K562 (cell line): ENCODE measurements around the gene MAD2L1BP. TPM values are rescaled to one million over a fixed set of nuclear protein-coding genes. Genes with fewer than 3 reads are reported as not detected.

ENCODE experiments used
- ATAC-seq: fragments of 200-7000 bp; cut with Tn5 transposase; 3 replicates; pipeline ENCODE4 v1.9.1; 2020; ENCODE audit warnings: moderate library complexity
- BruUV-seq: library from RNA; stranded (reverse); fragments of 400-500 nt; replicated peaks from 2 replicates; lab custom pipeline; 2021; lab: Mats Ljungman, UMichigan
- CTCF ChIA-PET: fragments of 300-600 bp; formaldehyde crosslinking; extraction: SDS; loops from one replicate; lab custom pipeline; 2021; ENCODE audit warnings: low intra/inter-chr PET ratio; lab: Yijun Ruan, JAX
- POLR2A ChIA-PET: fragments of 300-600, 350-650 bp; sonication (Branson Sonifier 250); formaldehyde crosslinking; extraction: SDS; loops from one replicate; lab custom pipeline; 2021; ENCODE audit warnings: antibody characterized with exemption, inconsistent platforms; lab: Yijun Ruan, JAX
- DNase-seq, 4 experiments: peaks; one replicate each; pipeline versions ENCODE4 v3.0.0 to v3.0.0-alpha.2; 2011 to 2018; ENCODE audit warnings: low spot score in 3 of 4, mixed read lengths in 3 of 4; ENCODE audit errors: extremely low read depth in 1 of 4
- FAIRE-seq: peaks from 2 replicates; lab custom pipeline; 2011; peaks lifted over from hg19 to GRCh38; lab: Jason Lieb, UNC
- H2AFZ ChIP-seq: 2 replicates; pipeline ENCODE4 v1.6.0; 2011; ENCODE audit warnings: low read depth, low read length, control low read depth, inconsistent platforms
- H3K27ac ChIP-seq: fragments of 200-600 bp; 3 replicates; pipeline ENCODE4 v1.8.0; 2011; ENCODE audit warnings: low read depth, mild to moderate bottlenecking, control low read depth, inconsistent platforms, low read length, moderate library complexity, mixed read lengths; ENCODE audit errors: extremely low read depth
- H3K27me3 ChIP-seq, 2 experiments: fragments of 300-600 bp in 1 of 2; 2 replicates in 1 of 2; 3 replicates in 1 of 2; pipeline versions ENCODE4 v1.6.0 to v1.8.0; 2011; ENCODE audit warnings: inconsistent platforms in 2 of 2, low read length in 2 of 2, mild to moderate bottlenecking in 1 of 2, mixed read lengths in 1 of 2, moderate library complexity in 1 of 2; ENCODE audit not compliant: control insufficient read depth in 2 of 2, insufficient read depth in 2 of 2
- H3K36me3 ChIP-seq: fragments of 300-600 bp; 3 replicates; pipeline ENCODE4 v1.8.0; 2011; ENCODE audit warnings: mild to moderate bottlenecking, low read length, inconsistent platforms; ENCODE audit not compliant: control insufficient read depth, insufficient read depth
- H3K4me1 ChIP-seq, 2 experiments: fragments of 200-600 bp in 1 of 2; replicated peaks in 1 of 2; 2 replicates in 1 of 2; 3 replicates in 1 of 2; pipeline versions ENCODE4 v1.5.1 to v1.8.0; 2011; ENCODE audit warnings: inconsistent platforms in 2 of 2, low read length in 2 of 2, mild to moderate bottlenecking in 1 of 2, mixed read lengths in 1 of 2, moderate library complexity in 1 of 2; ENCODE audit not compliant: control insufficient read depth in 2 of 2, insufficient read depth in 2 of 2
- H3K4me2 ChIP-seq: 2 replicates; pipeline ENCODE4 v1.6.1; 2011; ENCODE audit warnings: low read length, control low read depth, inconsistent platforms, mixed read lengths; ENCODE audit not compliant: insufficient read depth
- H3K4me3 ChIP-seq: fragments of 200-600 bp; sonication (generic), shearing (Covaris generic); 2 replicates; pipeline ENCODE4 v1.5.1; 2016; ENCODE audit warnings: control low read depth, inconsistent platforms
- H3K79me2 ChIP-seq: fragments of 200-600 bp; 3 replicates; pipeline ENCODE4 v1.8.0; 2011; ENCODE audit warnings: low read length, inconsistent platforms; ENCODE audit not compliant: control insufficient read depth, insufficient read depth
- H3K9ac ChIP-seq, 2 experiments: 2 replicates each; pipeline versions ENCODE4 v1.6.0 to v1.6.1; 2011; ENCODE audit warnings: low read depth in 2 of 2, low read length in 2 of 2, control low read depth in 1 of 2, inconsistent platforms in 1 of 2, mild to moderate bottlenecking in 1 of 2, mixed read lengths in 1 of 2; ENCODE audit not compliant: insufficient read depth in 1 of 2
- H3K9me1 ChIP-seq: one replicate; pipeline ENCODE4 v1.6.0; 2011; ENCODE audit warnings: inconsistent platforms, mild to moderate bottlenecking, low read length, moderate library complexity; ENCODE audit not compliant: control insufficient read depth, insufficient read depth
- H3K9me3 ChIP-seq: replicated peaks from 2 replicates; pipeline ENCODE4 v1.5.1; 2011; ENCODE audit warnings: low read depth, low read length, inconsistent platforms; ENCODE audit not compliant: control insufficient read depth, insufficient read depth
- H4K20me1 ChIP-seq: replicated peaks from 2 replicates; pipeline ENCODE4 v1.6.1; 2011; ENCODE audit warnings: low read length, inconsistent platforms, mixed read lengths; ENCODE audit not compliant: control insufficient read depth, insufficient read depth
- CCAR2 ChIP-seq: fragments of 200-400 bp; formaldehyde crosslinking; IDR thresholded peaks from 2 replicates; pipeline ENCODE4 v1.6.1; 2017; ENCODE audit warnings: mild to moderate bottlenecking, low read depth, low read length
- HMG20A ChIP-seq: fragments of 450-650 bp; formaldehyde crosslinking; conservative IDR thresholded peaks from 2 replicates; pipeline ENCODE4 v1.4.0; 2020; ENCODE audit warnings: mild to moderate bottlenecking, mixed read lengths
- IFI16 ChIP-seq: fragments of 250-450 bp; sonication (Bioruptor Pico); IDR thresholded peaks from 2 replicates; pipeline ENCODE4 v2.1.2; 2022; ENCODE audit warnings: mild to moderate bottlenecking, inconsistent platforms
- JUNB ChIP-seq: fragments of 450-650 bp; formaldehyde crosslinking; conservative IDR thresholded peaks from 2 replicates; pipeline ENCODE4 v1.4.0; 2020; ENCODE audit warnings: mild to moderate bottlenecking
- KLF1 ChIP-seq: fragments of 450-650 bp; IDR thresholded peaks from 2 replicates; pipeline ENCODE4 v1.6.1; 2016; ENCODE audit warnings: missing genetic modification characterization, missing compliant biosample characterization
- RNF2 ChIP-seq: sonication (generic); IDR thresholded peaks from 2 replicates; pipeline ENCODE4 v1.6.1; 2016
- ZKSCAN1 ChIP-seq: fragments of 150-350 bp; IDR thresholded peaks from 2 replicates; pipeline ENCODE4 v1.6.1; 2016; ENCODE audit warnings: low read depth, low read length
- ZNF134 ChIP-seq: fragments of 250-450 bp; sonication (Bioruptor Pico); conservative IDR thresholded peaks from 2 replicates; pipeline ENCODE4 v1.4.0; 2020
- WGBS: fragments of 100-300 bp; shearing (Covaris generic); methylation state at CpG from one replicate; pipeline ENCODE4 v1.1.6; 2016; ENCODE audit warnings: low coverage, mixed read lengths; ENCODE audit not compliant: insufficient coverage; ENCODE audit errors: missing lambda C conversion rate; 5-methylcytosine and 5-hydroxymethylcytosine counted together
- in situ Hi-C: fragments of 300-500 bp; cut with MboI; formaldehyde crosslinking; loops from 4 replicates; pipeline ENCODE4 v1.15.0; 2018; ENCODE audit warnings: inconsistent platforms, mixed read lengths
- intact Hi-C: fragments of 100-400 bp; cut with micrococcal nuclease; formaldehyde crosslinking; loops from 2 replicates; pipeline ENCODE4 v1.14.2; 2022
- polyA plus RNA-seq, 8 experiments: library from polyadenylated mRNA; depleted of rRNA in 4 of 8; stranded (reverse) in 5 of 8; unstranded in 3 of 8; fragments of >200 nt; fragmentation: Nextera tagmentation in 2 of 8; fragmentation: Illumina TruSeq in 1 of 8; extraction: Ambion mirVana in 2 of 8; extraction: Trizol in 1 of 8; gene quantifications; 2 replicates each; pipeline versions ENCODE4 v1.2.1 to v1.2.3, GENCODE V29; 2011 to 2014; ENCODE audit warnings: inconsistent platforms in 1 of 8, missing spikeins in 1 of 8
- total RNA-seq, 7 experiments: library from RNA; depleted of rRNA in 6 of 7; stranded (reverse); fragments of >200 nt in 6 of 7; fragmentation: Illumina TruSeq in 2 of 7; extraction: Trizol in 2 of 7; gene quantifications; 2 replicates each; pipeline versions ENCODE4 v1.2.1 to v1.2.3, GENCODE V29; 2011 to 2021; ENCODE audit warnings: low replicate concordance in 1 of 7
- TF ChIP-seq, protein P1 (sequence below), 2 experiments: fragments of 150-350 bp in 1 of 2; IDR thresholded peaks; 2 replicates each; pipeline ENCODE4 v1.6.1; 2012 to 2016; ENCODE audit warnings: low read depth in 2 of 2, low read length in 2 of 2, mild to moderate bottlenecking in 1 of 2, moderate library complexity in 1 of 2
- TF ChIP-seq, protein P2 (sequence below): sonication (generic); formaldehyde crosslinking; IDR thresholded peaks from 2 replicates; pipeline ENCODE4 v1.8.1; 2022; ENCODE audit warnings: missing genetic modification reagents

Gene MAD2L1BP
- total and polyA plus RNA-seq, 9 of the 15 experiments (the other 6 are each of a cell fraction or from before 2014, with no cell fraction given): 69.7 to 321 (median 111) TPM

DNA sequence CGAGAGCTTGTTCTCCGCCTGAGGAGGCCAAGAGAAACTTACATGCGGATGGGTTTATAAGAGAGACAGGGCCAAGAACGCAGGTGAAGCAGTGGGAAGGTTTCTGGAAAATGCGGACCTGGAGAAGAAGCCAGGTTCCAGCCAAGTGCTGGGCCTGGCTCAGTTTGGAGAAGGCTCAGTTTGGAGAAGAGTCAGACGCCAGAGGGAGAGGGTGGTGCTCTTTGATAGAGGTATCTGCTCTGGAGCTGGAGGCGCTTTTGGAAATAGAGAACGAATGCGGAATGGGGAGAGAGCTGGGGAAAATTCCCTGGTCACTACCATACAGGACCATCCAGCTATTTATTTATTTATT is 9.9 kb downstream of the MAD2L1BP start:
- no peak overlapping the region for H3K27ac ChIP-seq
- ATAC-seq (no peak), DNase-seq (no peak), FAIRE-seq (no peak)
- in situ Hi-C loops: no loop called here
- H3K4me1 ChIP-seq: peaks cover 11 to 12% of the 10 kb centered on the region in 2 experiments; a peak in 4 of 5 replicates
- H3K9ac ChIP-seq: no peak overlapping the region
- no TSS peak for BruUV-seq
- no peaks in the 10 kb centered on the region for H3K9me1 ChIP-seq
- 88% methylated on average over 8 of the region's 9 CpGs for WGBS
- peaks cover 5% of the 10 kb centered on the region; the same call in 1 of the 2 replicates for H4K20me1 ChIP-seq
- H3K9me3 ChIP-seq: no peaks in the 10 kb centered on the region
- no peak overlapping the region for H2AFZ ChIP-seq
- no peak overlapping the region for H3K4me2 ChIP-seq
- CTCF ChIA-PET: no interaction called here
- H3K4me3 ChIP-seq: no peak overlapping the region
- intact Hi-C loops: no loop called here
- H3K27me3 ChIP-seq: no peaks in the 10 kb centered on the region
- POLR2A ChIA-PET: interaction anchor here (1.2 to 10.9 kb wide), 3 partner anchors 14 to 26 kb away, joined by 3 to 206 read pairs (median 23); partner anchors contain the start of genes GTPBP2 and MAD2L1BP
- TF ChIP-seq RNF2: no peak
- no peak for TF ChIP-seq CCAR2
- no peak for TF ChIP-seq IFI16 (CRISPR knock-in tag)
- no peak for TF ChIP-seq HMG20A (CRISPR knock-in tag)
- no peak for TF ChIP-seq JUNB
- TF ChIP-seq ZNF134 (CRISPR knock-in tag): no peak
- peaks cover 22% of the 10 kb centered on the region for H3K36me3 ChIP-seq
- H3K79me2 ChIP-seq: peaks cover 17% of the 10 kb centered on the region

DNA sequence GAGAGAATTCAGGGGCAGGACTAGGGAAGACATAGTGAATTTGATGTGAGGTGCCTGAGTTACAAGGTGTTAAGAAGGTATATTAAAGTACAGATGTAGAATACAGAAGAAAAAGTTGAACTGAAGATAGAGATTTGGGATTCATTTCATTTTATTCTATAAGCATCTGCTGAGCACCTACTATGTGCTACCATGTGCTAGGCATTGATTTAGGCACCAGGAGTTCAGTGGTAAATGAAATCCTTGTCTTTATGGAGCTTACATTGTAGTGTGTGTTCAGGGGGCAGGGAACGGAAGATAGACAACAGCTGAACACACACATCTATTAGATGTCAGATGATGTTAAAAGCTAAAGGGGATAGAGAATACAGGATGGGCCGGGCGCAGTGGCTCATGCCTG is 12.0 kb downstream of the MAD2L1BP start:
- CTCF ChIA-PET: no interaction called here
- intact Hi-C loops: no loop called here
- peak; percentile 89 for TF ChIP-seq ZKSCAN1
- TF ChIP-seq, protein P1, sequence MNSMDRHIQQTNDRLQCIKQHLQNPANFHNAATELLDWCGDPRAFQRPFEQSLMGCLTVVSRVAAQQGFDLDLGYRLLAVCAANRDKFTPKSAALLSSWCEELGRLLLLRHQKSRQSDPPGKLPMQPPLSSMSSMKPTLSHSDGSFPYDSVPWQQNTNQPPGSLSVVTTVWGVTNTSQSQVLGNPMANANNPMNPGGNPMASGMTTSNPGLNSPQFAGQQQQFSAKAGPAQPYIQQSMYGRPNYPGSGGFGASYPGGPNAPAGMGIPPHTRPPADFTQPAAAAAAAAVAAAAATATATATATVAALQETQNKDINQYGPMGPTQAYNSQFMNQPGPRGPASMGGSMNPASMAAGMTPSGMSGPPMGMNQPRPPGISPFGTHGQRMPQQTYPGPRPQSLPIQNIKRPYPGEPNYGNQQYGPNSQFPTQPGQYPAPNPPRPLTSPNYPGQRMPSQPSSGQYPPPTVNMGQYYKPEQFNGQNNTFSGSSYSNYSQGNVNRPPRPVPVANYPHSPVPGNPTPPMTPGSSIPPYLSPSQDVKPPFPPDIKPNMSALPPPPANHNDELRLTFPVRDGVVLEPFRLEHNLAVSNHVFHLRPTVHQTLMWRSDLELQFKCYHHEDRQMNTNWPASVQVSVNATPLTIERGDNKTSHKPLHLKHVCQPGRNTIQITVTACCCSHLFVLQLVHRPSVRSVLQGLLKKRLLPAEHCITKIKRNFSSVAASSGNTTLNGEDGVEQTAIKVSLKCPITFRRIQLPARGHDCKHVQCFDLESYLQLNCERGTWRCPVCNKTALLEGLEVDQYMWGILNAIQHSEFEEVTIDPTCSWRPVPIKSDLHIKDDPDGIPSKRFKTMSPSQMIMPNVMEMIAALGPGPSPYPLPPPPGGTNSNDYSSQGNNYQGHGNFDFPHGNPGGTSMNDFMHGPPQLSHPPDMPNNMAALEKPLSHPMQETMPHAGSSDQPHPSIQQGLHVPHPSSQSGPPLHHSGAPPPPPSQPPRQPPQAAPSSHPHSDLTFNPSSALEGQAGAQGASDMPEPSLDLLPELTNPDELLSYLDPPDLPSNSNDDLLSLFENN (IDR thresholded peaks at IDR 0.05; ENCODE audit: low read depth in 2 of 2, low read length in 2 of 2): no peak
- TF ChIP-seq KLF1 (tag): no peak
- TF ChIP-seq, protein P2, sequence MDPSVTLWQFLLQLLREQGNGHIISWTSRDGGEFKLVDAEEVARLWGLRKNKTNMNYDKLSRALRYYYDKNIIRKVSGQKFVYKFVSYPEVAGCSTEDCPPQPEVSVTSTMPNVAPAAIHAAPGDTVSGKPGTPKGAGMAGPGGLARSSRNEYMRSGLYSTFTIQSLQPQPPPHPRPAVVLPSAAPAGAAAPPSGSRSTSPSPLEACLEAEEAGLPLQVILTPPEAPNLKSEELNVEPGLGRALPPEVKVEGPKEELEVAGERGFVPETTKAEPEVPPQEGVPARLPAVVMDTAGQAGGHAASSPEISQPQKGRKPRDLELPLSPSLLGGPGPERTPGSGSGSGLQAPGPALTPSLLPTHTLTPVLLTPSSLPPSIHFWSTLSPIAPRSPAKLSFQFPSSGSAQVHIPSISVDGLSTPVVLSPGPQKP (CRISPR knock-in tag): no peak
- DNase-seq: no peak
- BruUV-seq: no TSS peak
- no peak for FAIRE-seq
- H3K9me1 ChIP-seq: no peaks in the 10 kb centered on the region
- H3K9ac ChIP-seq: no peak overlapping the region
- H4K20me1 ChIP-seq: no peaks in the 10 kb centered on the region
- 80% methylated on average over 3 of the region's 3 CpGs for WGBS
- no peak overlapping the region for H3K4me2 ChIP-seq
- H3K9me3 ChIP-seq: no peaks in the 10 kb centered on the region
- peaks cover 1 to 11% of the 10 kb centered on the region in 2 experiments; a peak in 3 of 5 replicates for H3K4me1 ChIP-seq
- peaks cover 1% of the 10 kb centered on the region; the same call in 2 of the 3 replicates for H3K79me2 ChIP-seq
- H2AFZ ChIP-seq: no peak overlapping the region
- H3K27ac ChIP-seq: no peak overlapping the region
- in situ Hi-C loops: no loop called here
- H3K4me3 ChIP-seq: no peak overlapping the region
- H3K27me3 ChIP-seq: no peaks in the 10 kb centered on the region
- POLR2A ChIA-PET: interaction anchor here (0.7 to 10.9 kb wide), 9 partner anchors 7 to 376 kb away, joined by 3 to 206 read pairs (median 4); partner anchors contain the start of genes GTPBP2 and MAD2L1BP
- ATAC-seq: no peak
- H3K36me3 ChIP-seq: peaks cover 3% of the 10 kb centered on the region; the same call in 1 of the 3 replicates
